BLaER1 (cell line): ENCODE data around the gene RCCD1.

Experiments used
- H3K27ac ChIP-seq: shearing (Covaris generic); formaldehyde crosslinking; 2 replicates; pipeline ENCODE4 v1.8.1; 2022
- H3K27me3 ChIP-seq: shearing (Covaris generic); formaldehyde crosslinking; 2 replicates; pipeline ENCODE4 v1.8.1; 2022
- H3K36me3 ChIP-seq: shearing (Covaris generic); formaldehyde crosslinking; 2 replicates; pipeline ENCODE4 v1.8.1; 2022
- H3K4me1 ChIP-seq: shearing (Covaris generic); formaldehyde crosslinking; 2 replicates; pipeline ENCODE4 v1.8.1; 2022
- H3K4me2 ChIP-seq: shearing (Covaris generic); formaldehyde crosslinking; 2 replicates; pipeline ENCODE4 v1.8.1; 2022
- H3K4me3 ChIP-seq: shearing (Covaris generic); formaldehyde crosslinking; 2 replicates; pipeline ENCODE4 v1.8.1; 2022
- H3K9ac ChIP-seq: shearing (Covaris generic); formaldehyde crosslinking; 2 replicates; pipeline ENCODE4 v1.8.1; 2022
- H3K9me3 ChIP-seq: shearing (Covaris generic); formaldehyde crosslinking; 2 replicates; pipeline ENCODE4 v1.8.1; 2022
- H4K20me1 ChIP-seq: shearing (Covaris generic); formaldehyde crosslinking; 2 replicates; pipeline ENCODE4 v1.8.1; 2022
- Cebpa-rat ChIP-seq: shearing (Covaris generic); IDR thresholded peaks from 2 replicates; pipeline ENCODE4 v1.8.1; 2022

RCCD1 gene

DNA sequence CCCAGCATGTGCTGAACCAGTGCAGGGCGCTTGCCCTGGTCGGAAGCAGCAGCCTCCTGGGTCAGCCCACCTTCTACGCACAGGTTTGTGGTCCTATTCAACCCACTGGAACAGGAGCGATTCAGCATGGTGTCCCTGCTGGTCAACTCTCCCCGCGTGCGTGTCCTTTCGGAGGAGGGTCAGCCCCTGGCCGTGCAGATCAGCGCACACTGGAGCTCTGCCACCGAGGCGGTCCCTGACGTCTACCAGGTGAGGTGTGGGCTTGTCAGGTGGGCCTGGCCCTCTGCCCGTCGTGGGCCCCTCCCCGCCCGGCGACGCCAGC is 43.4 kb upstream of the RCCD1 start:
- Histone ChIP-seq H3K27me3 (no peaks in the 10 kb centered on the region), H3K9me3 (no peaks in the 10 kb centered on the region), H3K36me3 (peaks cover 100% of the 10 kb centered on the region), H4K20me1 (0 out of 2 replicates have a peak, but pooled peaks cover 9% of the 10 kb centered on the region), H3K4me1 (peaks cover 31% of the 10 kb centered on the region), H3K4me3 (no peak overlapping the region), H3K9ac (no peak overlapping the region), H3K27ac (no peak overlapping the region), H3K4me2 (no peak overlapping the region)
- no peak for TF ChIP-seq Cebpa-rat

GRCh38 chr15:90911906-90912769 is 42.5 kb upstream of the RCCD1 start:
- Histone ChIP-seq H4K20me1 (0 out of 2 replicates have a peak, but pooled peaks cover 5% of the 10 kb centered on the region), H3K4me2 (no peak overlapping the region), H3K9me3 (no peaks in the 10 kb centered on the region), H3K4me3 (no peak overlapping the region), H3K27me3 (no peaks in the 10 kb centered on the region), H3K4me1 (peaks cover 31% of the 10 kb centered on the region), H3K9ac (no peak overlapping the region), H3K27ac (no peak overlapping the region), H3K36me3 (peaks cover 100% of the 10 kb centered on the region)
- TF ChIP-seq Cebpa-rat: no peak

GRCh38 chr15:90912770-90913075 is 42.0 kb upstream of the RCCD1 start:
- Histone ChIP-seq H4K20me1 (0 out of 2 replicates have a peak, but pooled peaks cover 5% of the 10 kb centered on the region), H3K27me3 (no peaks in the 10 kb centered on the region), H3K4me2 (no peak overlapping the region), H3K27ac (no peak overlapping the region), H3K4me1 (peaks cover 31% of the 10 kb centered on the region), H3K9ac (no peak overlapping the region), H3K36me3 (peaks cover 100% of the 10 kb centered on the region), H3K4me3 (no peak overlapping the region), H3K9me3 (no peaks in the 10 kb centered on the region)
- TF ChIP-seq Cebpa-rat: no peak

- Histone ChIP-seq H3K36me3 (peaks cover 100% of the 10 kb centered on the region), H3K4me2 (no peak overlapping the region), H4K20me1 (0 out of 2 replicates have a peak, but pooled peaks cover 5% of the 10 kb centered on the region), H3K4me1 (peaks cover 31% of the 10 kb centered on the region), H3K9me3 (no peaks in the 10 kb centered on the region), H3K27me3 (no peaks in the 10 kb centered on the region), H3K4me3 (no peak overlapping the region), H3K9ac (no peak overlapping the region), H3K27ac (no peak overlapping the region)
- TF ChIP-seq Cebpa-rat: no peak
These were observed 41.2 kb upstream of the RCCD1 start for GRCh38 chr15:90913398-90913944.

- Histone ChIP-seq H3K9ac (peak overlapping the region; percentile 39; the same call in 1 of the 2 replicates), H3K27ac (peak overlapping the region; percentile 74)
These were observed 40.2 kb upstream of the RCCD1 start for GRCh38 chr15:90914305-90915080.

DNA sequence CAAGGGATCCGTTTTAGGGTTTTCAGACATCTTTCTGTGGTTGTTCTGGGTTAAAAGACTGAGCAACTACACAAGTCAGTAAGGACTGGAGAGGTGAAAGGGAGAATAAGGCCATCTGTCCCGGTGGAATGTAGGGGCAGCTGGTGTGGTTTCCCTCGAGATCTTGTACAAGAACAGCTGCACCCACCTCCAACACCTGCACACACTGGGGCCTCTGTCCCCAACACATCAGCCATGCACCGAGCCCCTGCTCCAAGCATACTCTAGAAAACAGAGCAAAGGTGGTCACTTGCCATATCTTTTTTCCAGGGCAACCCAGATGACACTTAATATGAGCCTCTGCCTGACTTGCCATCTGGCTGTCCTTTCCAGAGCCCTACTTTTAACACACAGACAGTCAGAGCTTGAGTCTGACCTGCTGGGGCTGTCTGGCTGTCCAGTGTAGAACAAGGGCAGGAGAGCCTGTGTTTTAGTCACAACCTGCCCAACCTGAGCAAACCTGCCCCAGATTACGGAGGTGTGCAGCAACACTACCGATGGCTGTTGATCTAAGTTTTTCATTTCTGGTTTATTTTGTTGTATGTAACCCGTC is 39.4 kb upstream of the RCCD1 start:
- no peaks in the 10 kb centered on the region for H4K20me1 ChIP-seq
- no peaks in the 10 kb centered on the region for H3K27me3 ChIP-seq
- H3K27ac ChIP-seq: peak overlapping the region; percentile 74
- peaks cover 25% of the 10 kb centered on the region for H3K4me1 ChIP-seq
- H3K9me3 ChIP-seq: no peaks in the 10 kb centered on the region
- peaks cover 100% of the 10 kb centered on the region for H3K36me3 ChIP-seq
- peak overlapping the region; percentile 68 for H3K4me2 ChIP-seq
- TF ChIP-seq Cebpa-rat: no peak
- H3K4me3 ChIP-seq: no peak overlapping the region
- H3K9ac ChIP-seq: peak overlapping the region; percentile 39

More at GRCh38 chr15:90914305-90915080, 40.2 kb upstream of the RCCD1 start:
- H3K4me2 ChIP-seq: peak overlapping the region; percentile 68
- H4K20me1 ChIP-seq: no peaks in the 10 kb centered on the region
- TF ChIP-seq Cebpa-rat: no peak
- no peaks in the 10 kb centered on the region for H3K27me3 ChIP-seq
- peaks cover 100% of the 10 kb centered on the region for H3K36me3 ChIP-seq
- no peak overlapping the region for H3K4me3 ChIP-seq
- no peaks in the 10 kb centered on the region for H3K9me3 ChIP-seq
- H3K4me1 ChIP-seq: peaks cover 26% of the 10 kb centered on the region

DNA sequence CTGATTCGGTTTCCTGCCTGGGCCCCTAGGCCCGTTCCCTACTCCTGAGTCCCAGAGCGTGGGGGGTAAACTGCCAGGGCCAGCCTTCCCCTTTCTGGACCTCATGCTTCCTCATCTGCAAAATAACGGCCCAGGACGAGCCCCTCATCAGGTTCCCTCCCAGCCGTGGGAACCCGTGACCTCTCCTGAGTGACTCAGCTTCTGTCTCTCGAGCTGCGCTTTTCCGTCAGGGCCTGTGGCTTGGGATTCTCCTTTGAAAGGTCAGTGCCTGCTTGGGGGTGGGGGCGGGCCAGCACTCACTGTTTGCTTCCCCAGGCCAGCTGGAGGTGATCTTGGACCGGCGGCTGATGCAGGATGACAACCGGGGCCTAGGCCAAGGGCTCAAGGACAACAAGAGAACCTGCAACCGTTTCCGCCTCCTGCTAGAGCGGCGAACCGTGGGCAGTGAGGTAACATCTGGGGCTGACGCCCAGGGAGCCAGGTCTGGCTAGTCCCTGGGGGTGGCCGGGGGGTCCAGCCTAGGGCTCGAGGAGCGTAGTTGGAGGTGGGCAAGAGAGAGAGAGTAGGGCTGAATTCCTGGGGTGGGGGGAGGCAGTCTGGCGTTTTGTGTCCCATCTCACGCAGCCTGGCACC is 38.8 kb upstream of the RCCD1 start:
- Histone ChIP-seq H3K36me3 (peaks cover 100% of the 10 kb centered on the region), H3K27me3 (no peaks in the 10 kb centered on the region), H4K20me1 (no peaks in the 10 kb centered on the region), H3K4me3 (no peak overlapping the region), H3K4me1 (peaks cover 25% of the 10 kb centered on the region), H3K9ac (peak overlapping the region; percentile 39), H3K27ac (peak overlapping the region; percentile 74), H3K9me3 (no peaks in the 10 kb centered on the region), H3K4me2 (peak overlapping the region; percentile 68)
- no peak for TF ChIP-seq Cebpa-rat

- Histone ChIP-seq H3K36me3 (peaks cover 100% of the 10 kb centered on the region), H3K27me3 (no peaks in the 10 kb centered on the region), H3K4me1 (peaks cover 25% of the 10 kb centered on the region), H4K20me1 (no peaks in the 10 kb centered on the region), H3K4me2 (no peak overlapping the region), H3K4me3 (no peak overlapping the region), H3K9ac (no peak overlapping the region), H3K9me3 (no peaks in the 10 kb centered on the region), H3K27ac (peak overlapping the region; percentile 74)
- no peak for TF ChIP-seq Cebpa-rat
These were observed 38.2 kb upstream of the RCCD1 start for GRCh38 chr15:90916461-90916860.

DNA sequence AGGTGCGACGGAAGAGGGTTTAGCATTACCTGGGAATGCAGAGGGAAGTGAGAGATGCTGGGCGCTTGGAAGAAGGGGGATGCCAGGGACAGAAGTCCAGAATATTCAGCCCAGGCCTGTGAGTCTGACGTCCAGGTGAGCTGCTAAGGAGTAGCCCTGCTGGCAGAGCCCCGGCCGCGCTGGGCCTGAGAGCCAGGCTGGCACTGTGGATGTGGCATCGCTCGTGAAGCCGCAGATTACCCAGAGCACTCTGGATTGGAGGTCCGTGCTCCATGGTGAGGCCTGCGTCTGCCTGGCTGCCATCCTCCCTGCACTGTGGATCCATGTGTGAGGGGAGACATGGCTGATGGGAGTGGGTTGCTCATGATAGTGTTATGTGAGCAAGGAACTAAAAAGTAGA is 37.1 kb upstream of the RCCD1 start:
- Histone ChIP-seq H3K4me1 (peaks cover 25% of the 10 kb centered on the region), H3K9me3 (no peaks in the 10 kb centered on the region), H3K27me3 (no peaks in the 10 kb centered on the region), H3K4me3 (no peak overlapping the region), H3K9ac (no peak overlapping the region), H3K27ac (no peak overlapping the region), H4K20me1 (no peaks in the 10 kb centered on the region), H3K4me2 (no peak overlapping the region), H3K36me3 (peaks cover 100% of the 10 kb centered on the region)
- no peak for TF ChIP-seq Cebpa-rat
